ENCODE measurements around the gene CCDC9B. TPM values are rescaled to one million over a fixed set of nuclear protein-coding genes. Genes with fewer than 3 reads are reported as not detected.

CCDC9B gene
- total RNA-seq, 4 donors from 2014 or later: 0.65 to 5.3 (median 3.0) TPM

DNA sequence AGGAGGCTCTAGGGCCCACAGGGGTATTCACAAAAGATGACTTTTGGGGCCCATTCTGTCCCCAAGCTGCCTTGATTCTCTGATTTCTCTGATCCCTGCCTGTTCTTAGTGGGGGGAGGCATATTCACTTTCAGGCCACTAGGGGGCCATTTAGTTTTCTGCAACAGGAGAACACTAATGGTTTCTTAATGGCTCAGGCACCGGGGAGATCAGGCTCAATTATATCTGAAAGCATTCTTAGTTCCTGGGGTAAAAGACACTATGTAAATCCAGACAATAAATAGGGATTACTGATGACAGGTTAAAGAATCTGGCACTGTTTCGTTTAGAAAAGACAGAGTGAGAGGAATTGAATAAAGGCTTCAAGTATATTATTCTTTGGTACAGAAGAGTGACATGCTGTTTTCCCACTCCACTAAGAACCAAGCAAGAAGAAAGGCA, 19.8 kb downstream of the CCDC9B start:
- no peak for TF ChIP-seq CTCF (IDR thresholded peaks at IDR 0.05; ENCODE audit: low read depth)

DNA sequence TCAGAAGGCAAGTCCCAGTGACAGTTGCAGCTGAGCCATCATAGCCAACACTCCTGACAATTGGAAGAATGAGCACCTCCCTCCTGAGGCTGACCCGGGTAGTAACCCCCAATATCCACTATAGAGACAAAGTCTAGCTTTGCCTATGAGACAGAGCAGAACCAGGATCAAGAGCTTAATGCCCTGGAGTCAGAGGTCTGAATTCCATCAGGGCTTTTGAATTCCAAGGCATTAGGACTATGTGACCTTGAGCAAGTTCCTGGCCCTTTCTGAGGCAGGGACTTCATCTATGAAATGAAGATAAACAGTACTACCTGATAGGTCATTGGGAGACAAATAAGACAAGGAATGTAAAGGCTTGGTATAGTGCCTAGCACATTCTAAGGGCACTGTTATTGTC, 20.3 kb downstream of the CCDC9B start:
- no peak for TF ChIP-seq CTCF (IDR thresholded peaks at IDR 0.05; ENCODE audit: low read depth)

GRCh38 chr15:40317580-40317979, 23.2 kb downstream of the CCDC9B start:
- TF ChIP-seq CTCF (IDR thresholded peaks at IDR 0.05; ENCODE audit: low read depth): no peak

DNA sequence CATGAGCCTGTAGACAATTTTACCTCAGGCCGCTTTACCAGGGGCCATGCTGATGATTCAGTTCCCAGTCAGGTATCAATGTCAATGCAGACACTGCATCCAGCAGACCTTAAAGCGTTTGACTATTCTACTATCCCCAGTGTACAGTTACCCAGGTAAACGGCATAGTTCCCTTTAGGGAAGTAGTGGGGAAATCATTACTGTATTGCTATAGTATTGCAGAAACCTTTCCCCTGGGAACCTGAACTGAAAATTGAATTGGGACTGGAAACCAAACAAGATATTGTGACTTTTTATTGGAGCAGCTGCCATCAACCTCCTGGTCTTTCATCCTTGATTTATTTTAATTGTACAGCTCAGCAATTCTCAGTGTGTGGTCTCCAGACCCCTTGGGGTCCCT, 23.8 kb downstream of the CCDC9B start:
- no peak for TF ChIP-seq CTCF (IDR thresholded peaks at IDR 0.05; ENCODE audit: low read depth)

GRCh38 chr15:40314723-40315276, 25.9 kb downstream of the CCDC9B start:
- TF ChIP-seq CTCF (IDR thresholded peaks at IDR 0.05; ENCODE audit: low read depth): no peak

DNA sequence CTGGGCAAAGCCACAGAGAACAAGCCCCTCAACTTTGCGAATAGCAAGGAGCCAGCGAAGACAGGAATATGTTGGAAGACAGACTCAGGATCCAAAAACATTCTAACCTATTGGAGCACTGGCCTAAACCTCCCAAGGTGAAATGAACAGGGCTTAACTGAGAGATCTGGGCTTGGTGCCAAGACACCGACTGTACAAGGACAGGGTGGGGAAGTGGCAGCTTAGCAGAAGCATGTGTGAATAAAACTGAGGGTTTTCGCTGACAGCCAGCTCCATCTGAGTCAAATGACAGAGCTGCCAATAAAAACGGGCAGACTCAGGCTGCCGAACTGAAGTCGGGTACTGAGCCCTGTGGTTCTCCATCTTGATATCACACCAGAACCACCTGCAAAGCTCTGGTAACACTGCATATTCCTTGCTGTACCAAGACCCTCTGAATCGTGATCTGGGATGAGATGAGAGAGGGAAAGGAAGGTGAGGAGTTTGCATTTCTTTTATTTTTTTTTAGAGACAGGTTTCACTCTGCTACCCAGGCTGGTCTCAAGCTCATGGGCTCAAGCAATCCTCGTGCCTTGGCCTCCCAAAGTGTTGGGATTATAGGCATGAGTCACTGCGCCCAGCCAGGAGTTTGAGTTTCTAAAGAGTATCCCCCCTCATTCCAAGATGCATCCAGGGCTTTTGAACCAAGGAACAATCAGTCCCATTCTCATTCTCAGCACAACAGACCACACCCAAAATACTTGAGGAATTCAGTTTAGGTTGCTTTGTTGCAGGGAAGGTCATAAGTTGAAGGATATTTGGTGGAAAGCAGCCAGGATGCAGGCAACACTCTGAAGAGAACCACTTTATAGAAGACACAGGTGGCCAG, 27.0 kb downstream of the CCDC9B start:
- TF ChIP-seq CTCF (IDR thresholded peaks at IDR 0.05; ENCODE audit: low read depth): no peak

DNA sequence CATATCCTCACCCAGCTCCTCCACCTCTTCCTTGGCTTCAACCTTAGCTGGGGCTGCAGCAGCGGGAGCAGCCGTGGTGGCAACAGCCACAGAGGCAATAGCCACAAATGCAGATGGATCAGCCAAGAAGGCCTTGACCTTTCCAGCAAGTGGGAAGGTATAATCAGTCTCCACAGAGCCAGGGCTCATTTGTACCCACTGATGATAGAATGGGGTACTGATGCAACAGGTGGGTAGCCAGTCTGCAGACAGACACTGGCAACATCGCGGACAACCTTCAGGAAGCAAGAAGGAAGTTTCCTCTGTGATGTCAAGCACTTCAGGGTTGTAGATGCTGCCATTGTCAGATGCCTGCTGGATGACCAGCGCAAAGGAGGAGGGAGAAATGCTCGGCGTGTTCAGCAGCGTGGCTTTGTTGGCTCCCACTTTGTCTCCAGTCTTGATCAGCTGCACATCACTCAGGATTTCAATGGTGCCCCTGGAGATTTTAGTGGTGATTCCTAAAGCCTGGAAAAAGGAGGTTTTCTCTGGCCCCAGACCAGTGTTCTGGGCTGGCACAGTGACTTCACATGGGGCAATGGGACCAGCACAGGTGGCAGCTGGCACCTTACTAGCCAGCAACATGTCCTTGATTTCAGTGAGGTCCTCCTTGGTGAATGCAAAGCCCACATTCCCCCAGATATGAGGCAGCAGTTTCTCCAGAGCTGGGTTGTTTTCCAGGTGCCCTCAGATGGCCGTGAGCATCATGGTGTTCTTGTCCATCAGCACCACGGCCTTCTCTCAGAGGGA, 28.2 kb downstream of the CCDC9B start:
- TF ChIP-seq CTCF (IDR thresholded peaks at IDR 0.05; ENCODE audit: low read depth): no peak

Measured in subcutaneous adipose tissue (tissue), 4 donors.